WTC11 (cell line): ENCODE measurements around the gene H2AZ2. TPM values are rescaled to one million over a fixed set of nuclear protein-coding genes. Genes with fewer than 3 reads are reported as not detected.

Experiments used
- ATAC-seq: fragments of 200-7000 bp; cut with Tn5 transposase; 2 replicates; pipeline ENCODE4 v1.10.0; 2021; ENCODE audit warnings: mild to moderate bottlenecking, moderate library complexity
- CTCF ChIA-PET: fragments of 300-600 bp; sonication (Branson Sonifier 250); formaldehyde crosslinking; loops from one replicate; lab custom pipeline; 2021; ENCODE audit warnings: antibody characterized with exemption; lab: Charles Lee
- POLR2A ChIA-PET: fragments of 350-600 bp; sonication (Branson Sonifier 250); formaldehyde crosslinking; loops from one replicate; lab custom pipeline; 2021; ENCODE audit warnings: antibody characterized with exemption; lab: Charles Lee
- DNase-seq: peaks from one replicate; pipeline ENCODE4 v3.0.0; 2021; ENCODE audit warnings: low spot score
- H3K27ac Mint-ChIP-seq: 2 replicates; pipeline ENCODE4 v1.8.0; 2021; ENCODE audit warnings: mixed read lengths
- H3K27me3 Mint-ChIP-seq: 2 replicates; pipeline ENCODE4 v1.8.0; 2021; ENCODE audit warnings: low read depth, mild to moderate bottlenecking, moderate library complexity, mixed read lengths
- H3K36me3 Mint-ChIP-seq: 2 replicates; pipeline ENCODE4 v1.8.0; 2021; ENCODE audit warnings: mixed read lengths
- H3K4me1 Mint-ChIP-seq: 2 replicates; pipeline ENCODE4 v1.8.0; 2022; ENCODE audit warnings: mixed read lengths
- H3K4me3 Mint-ChIP-seq: 2 replicates; pipeline ENCODE4 v1.8.0; 2021; ENCODE audit warnings: mild to moderate bottlenecking, moderate library complexity, mixed read lengths
- H3K9me3 Mint-ChIP-seq: 2 replicates; pipeline ENCODE4 v1.8.0; 2021; ENCODE audit warnings: mixed read lengths
- FOXP1 ChIP-seq: sonication (generic); formaldehyde crosslinking; IDR thresholded peaks from 2 replicates; pipeline ENCODE4 v1.8.0; 2022; ENCODE audit warnings: missing genetic modification reagents, mild to moderate bottlenecking, moderate library complexity, borderline replicate concordance
- HMGA2 ChIP-seq: fragments of 250-450 bp; sonication (Bioruptor Pico); IDR thresholded peaks from 2 replicates; pipeline ENCODE4 v1.4.0; 2021; ENCODE audit warnings: mild to moderate bottlenecking, moderate library complexity
- IRF2 ChIP-seq: sonication (generic); formaldehyde crosslinking; IDR thresholded peaks from 2 replicates; pipeline ENCODE4 v1.8.0; 2022; ENCODE audit warnings: low read depth, missing genetic modification reagents, borderline replicate concordance
- NFATC4 ChIP-seq: fragments of 250-450 bp; sonication (Bioruptor Pico); IDR thresholded peaks from 2 replicates; pipeline ENCODE4 v1.9.0; 2021; ENCODE audit warnings: mild to moderate bottlenecking
- NFE2L1 ChIP-seq: sonication (generic); formaldehyde crosslinking; IDR thresholded peaks from 2 replicates; pipeline ENCODE4 v1.8.1; 2023; ENCODE audit warnings: missing genetic modification reagents
- RORB ChIP-seq: fragments of 250-450 bp; sonication (Bioruptor Pico); IDR thresholded peaks from 2 replicates; pipeline ENCODE4 v1.9.0; 2021; ENCODE audit warnings: mild to moderate bottlenecking
- SMAD4 ChIP-seq: sonication (generic); formaldehyde crosslinking; IDR thresholded peaks from 2 replicates; pipeline ENCODE4 v1.8.0; 2022; ENCODE audit warnings: mild to moderate bottlenecking, missing genetic modification reagents
- ZNF138 ChIP-seq: sonication (generic); formaldehyde crosslinking; conservative IDR thresholded peaks from 2 replicates; pipeline ENCODE4 v1.8.1; 2022; ENCODE audit warnings: mild to moderate bottlenecking, moderate library complexity, missing genetic modification reagents
- ZNF317 ChIP-seq: sonication (generic); formaldehyde crosslinking; IDR thresholded peaks from 2 replicates; pipeline ENCODE4 v1.8.1; 2023; ENCODE audit warnings: low read depth, mild to moderate bottlenecking, moderate library complexity, missing genetic modification reagents, borderline replicate concordance
- ZNF396 ChIP-seq: fragments of 250-450 bp; sonication (Bioruptor Pico); IDR thresholded peaks from 2 replicates; pipeline ENCODE4 v1.8.0; 2021; ENCODE audit warnings: mild to moderate bottlenecking, moderate library complexity, borderline replicate concordance
- ZNF423 ChIP-seq: fragments of 250-450 bp; sonication (Bioruptor Pico); IDR thresholded peaks from 2 replicates; pipeline ENCODE4 v2.1.2; 2022; ENCODE audit warnings: mild to moderate bottlenecking, moderate library complexity
- total RNA-seq: library from RNA; stranded (reverse); gene quantifications from 3 replicates; pipeline ENCODE4 v1.2.3, GENCODE V29; 2021
- TF ChIP-seq, protein P1 (sequence below): sonication (generic); formaldehyde crosslinking; IDR thresholded peaks from 2 replicates; pipeline ENCODE4 v1.8.1; 2023; ENCODE audit warnings: mild to moderate bottlenecking, moderate library complexity, missing genetic modification reagents
- TF ChIP-seq, protein P2 (sequence below): sonication (generic); formaldehyde crosslinking; IDR thresholded peaks from 2 replicates; pipeline ENCODE4 v1.8.0; 2022; ENCODE audit warnings: mild to moderate bottlenecking, missing genetic modification reagents
- TF ChIP-seq, protein P3 (sequence below): sonication (generic); formaldehyde crosslinking; IDR thresholded peaks from 2 replicates; pipeline ENCODE4 v1.8.1; 2022; ENCODE audit warnings: missing genetic modification reagents, borderline replicate concordance
- TF ChIP-seq, protein P4 (sequence below): sonication (generic); formaldehyde crosslinking; IDR thresholded peaks from 2 replicates; pipeline ENCODE4 v1.8.1; 2023; ENCODE audit warnings: mild to moderate bottlenecking, missing genetic modification reagents
- TF ChIP-seq, protein P5 (sequence below): fragments of 250-450 bp; sonication (Bioruptor Pico); IDR thresholded peaks from 2 replicates; pipeline ENCODE4 v1.9.0; 2021; ENCODE audit warnings: mild to moderate bottlenecking
- TF ChIP-seq, protein P6 (sequence below): sonication (generic); formaldehyde crosslinking; IDR thresholded peaks from 2 replicates; pipeline ENCODE4 v1.8.0; 2022; ENCODE audit warnings: mild to moderate bottlenecking, missing genetic modification reagents
- TF ChIP-seq, protein P7 (sequence below): fragments of 250-450 bp; sonication (Bioruptor Pico); IDR thresholded peaks from 2 replicates; pipeline ENCODE4 v2.1.2; 2022; ENCODE audit warnings: mild to moderate bottlenecking, moderate library complexity

Gene H2AZ2
- total RNA-seq, 1 experiment from 2014 or later = 178 TPM

DNA sequence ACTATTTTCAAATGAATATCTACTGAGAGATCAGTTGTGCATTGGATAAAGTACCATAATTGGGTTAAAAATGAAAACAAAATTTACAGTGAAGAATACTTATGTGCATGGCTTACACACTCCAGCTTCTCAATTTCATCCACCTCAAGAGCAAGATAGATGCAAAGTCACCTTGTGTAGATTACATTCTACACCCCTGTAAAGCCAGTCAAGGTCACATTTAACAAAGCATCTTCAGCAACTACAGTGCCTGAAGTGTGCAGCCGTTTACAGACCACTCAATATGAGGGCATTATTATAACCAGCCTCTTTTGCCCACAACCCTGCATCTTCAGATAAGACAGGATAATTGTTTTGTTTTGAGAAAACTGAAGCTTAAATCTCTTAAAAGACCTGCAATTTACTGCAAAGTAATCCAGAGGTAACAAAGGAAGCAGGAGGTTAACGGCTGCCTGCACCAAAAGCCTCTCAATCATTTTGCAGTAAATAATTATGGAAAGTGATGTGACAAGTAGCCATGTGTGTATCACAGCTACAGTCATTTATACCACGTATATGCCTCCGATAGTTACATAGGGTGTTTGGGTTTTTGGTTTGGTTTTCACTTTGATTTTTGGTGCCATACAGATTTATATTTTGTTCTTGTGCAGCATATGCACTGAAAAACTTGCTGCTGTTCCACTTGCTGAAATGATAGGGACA is 32.6 kb upstream of the H2AZ2 start:
- Mint-ChIP-seq H3K4me3 (peak overlapping the region; percentile 90; the same call in 1 of the 2 replicates), H3K27me3 (no peaks in the 10 kb centered on the region), H3K9me3 (no peaks in the 10 kb centered on the region), H3K4me1 (peaks cover 37% of the 10 kb centered on the region), H3K27ac (peak overlapping the region; percentile 56; the same call in 1 of the 2 replicates)
- CTCF ChIA-PET = no interaction called here
- TF ChIP-seq NFE2L1 (CRISPR knock-in tag) = no peak
- no peak for TF ChIP-seq SMAD4
- TF ChIP-seq RORB (CRISPR knock-in tag) = no peak
- TF ChIP-seq ZNF138 (CRISPR knock-in tag) = no peak
- TF ChIP-seq HMGA2 (CRISPR knock-in tag) = no peak
- TF ChIP-seq FOXP1 = no peak
- TF ChIP-seq, protein P1, sequence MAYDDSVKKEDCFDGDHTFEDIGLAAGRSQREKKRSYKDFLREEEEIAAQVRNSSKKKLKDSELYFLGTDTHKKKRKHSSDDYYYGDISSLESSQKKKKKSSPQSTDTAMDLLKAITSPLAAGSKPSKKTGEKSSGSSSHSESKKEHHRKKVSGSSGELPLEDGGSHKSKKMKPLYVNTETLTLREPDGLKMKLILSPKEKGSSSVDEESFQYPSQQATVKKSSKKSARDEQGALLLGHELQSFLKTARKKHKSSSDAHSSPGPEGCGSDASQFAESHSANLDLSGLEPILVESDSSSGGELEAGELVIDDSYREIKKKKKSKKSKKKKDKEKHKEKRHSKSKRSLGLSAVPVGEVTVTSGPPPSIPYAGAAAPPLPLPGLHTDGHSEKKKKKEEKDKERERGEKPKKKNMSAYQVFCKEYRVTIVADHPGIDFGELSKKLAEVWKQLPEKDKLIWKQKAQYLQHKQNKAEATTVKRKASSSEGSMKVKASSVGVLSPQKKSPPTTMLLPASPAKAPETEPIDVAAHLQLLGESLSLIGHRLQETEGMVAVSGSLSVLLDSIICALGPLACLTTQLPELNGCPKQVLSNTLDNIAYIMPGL = no peak
- TF ChIP-seq, protein P2, sequence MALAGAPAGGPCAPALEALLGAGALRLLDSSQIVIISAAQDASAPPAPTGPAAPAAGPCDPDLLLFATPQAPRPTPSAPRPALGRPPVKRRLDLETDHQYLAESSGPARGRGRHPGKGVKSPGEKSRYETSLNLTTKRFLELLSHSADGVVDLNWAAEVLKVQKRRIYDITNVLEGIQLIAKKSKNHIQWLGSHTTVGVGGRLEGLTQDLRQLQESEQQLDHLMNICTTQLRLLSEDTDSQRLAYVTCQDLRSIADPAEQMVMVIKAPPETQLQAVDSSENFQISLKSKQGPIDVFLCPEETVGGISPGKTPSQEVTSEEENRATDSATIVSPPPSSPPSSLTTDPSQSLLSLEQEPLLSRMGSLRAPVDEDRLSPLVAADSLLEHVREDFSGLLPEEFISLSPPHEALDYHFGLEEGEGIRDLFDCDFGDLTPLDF = no peak
- TF ChIP-seq, protein P3, sequence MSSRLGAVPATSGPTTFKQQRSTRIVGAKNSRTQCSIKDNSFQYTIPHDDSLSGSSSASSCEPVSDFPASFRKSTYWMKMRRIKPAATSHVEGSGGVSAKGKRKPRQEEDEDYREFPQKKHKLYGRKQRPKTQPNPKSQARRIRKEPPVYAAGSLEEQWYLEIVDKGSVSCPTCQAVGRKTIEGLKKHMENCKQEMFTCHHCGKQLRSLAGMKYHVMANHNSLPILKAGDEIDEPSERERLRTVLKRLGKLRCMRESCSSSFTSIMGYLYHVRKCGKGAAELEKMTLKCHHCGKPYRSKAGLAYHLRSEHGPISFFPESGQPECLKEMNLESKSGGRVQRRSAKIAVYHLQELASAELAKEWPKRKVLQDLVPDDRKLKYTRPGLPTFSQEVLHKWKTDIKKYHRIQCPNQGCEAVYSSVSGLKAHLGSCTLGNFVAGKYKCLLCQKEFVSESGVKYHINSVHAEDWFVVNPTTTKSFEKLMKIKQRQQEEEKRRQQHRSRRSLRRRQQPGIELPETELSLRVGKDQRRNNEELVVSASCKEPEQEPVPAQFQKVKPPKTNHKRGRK = no peak
- no peak for TF ChIP-seq ZNF423 (CRISPR knock-in tag)
- no peak for TF ChIP-seq ZNF317 (CRISPR knock-in tag)
- TF ChIP-seq NFATC4 (CRISPR knock-in tag) = no peak
- TF ChIP-seq IRF2 (CRISPR knock-in tag) = no peak
- TF ChIP-seq, protein P4, sequence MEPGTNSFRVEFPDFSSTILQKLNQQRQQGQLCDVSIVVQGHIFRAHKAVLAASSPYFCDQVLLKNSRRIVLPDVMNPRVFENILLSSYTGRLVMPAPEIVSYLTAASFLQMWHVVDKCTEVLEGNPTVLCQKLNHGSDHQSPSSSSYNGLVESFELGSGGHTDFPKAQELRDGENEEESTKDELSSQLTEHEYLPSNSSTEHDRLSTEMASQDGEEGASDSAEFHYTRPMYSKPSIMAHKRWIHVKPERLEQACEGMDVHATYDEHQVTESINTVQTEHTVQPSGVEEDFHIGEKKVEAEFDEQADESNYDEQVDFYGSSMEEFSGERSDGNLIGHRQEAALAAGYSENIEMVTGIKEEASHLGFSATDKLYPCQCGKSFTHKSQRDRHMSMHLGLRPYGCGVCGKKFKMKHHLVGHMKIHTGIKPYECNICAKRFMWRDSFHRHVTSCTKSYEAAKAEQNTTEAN (CRISPR knock-in tag) = no peak
- no peak for TF ChIP-seq ZNF396
- TF ChIP-seq, protein P5, sequence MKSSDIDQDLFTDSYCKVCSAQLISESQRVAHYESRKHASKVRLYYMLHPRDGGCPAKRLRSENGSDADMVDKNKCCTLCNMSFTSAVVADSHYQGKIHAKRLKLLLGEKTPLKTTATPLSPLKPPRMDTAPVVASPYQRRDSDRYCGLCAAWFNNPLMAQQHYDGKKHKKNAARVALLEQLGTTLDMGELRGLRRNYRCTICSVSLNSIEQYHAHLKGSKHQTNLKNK (CRISPR knock-in tag) = no peak
- TF ChIP-seq, all 79 proteins: peak for 0
- ATAC-seq (no peak), DNase-seq (no peak)
- POLR2A ChIA-PET = no interaction called here
- H3K36me3 Mint-ChIP-seq = peaks cover 15% of the 10 kb centered on the region

DNA sequence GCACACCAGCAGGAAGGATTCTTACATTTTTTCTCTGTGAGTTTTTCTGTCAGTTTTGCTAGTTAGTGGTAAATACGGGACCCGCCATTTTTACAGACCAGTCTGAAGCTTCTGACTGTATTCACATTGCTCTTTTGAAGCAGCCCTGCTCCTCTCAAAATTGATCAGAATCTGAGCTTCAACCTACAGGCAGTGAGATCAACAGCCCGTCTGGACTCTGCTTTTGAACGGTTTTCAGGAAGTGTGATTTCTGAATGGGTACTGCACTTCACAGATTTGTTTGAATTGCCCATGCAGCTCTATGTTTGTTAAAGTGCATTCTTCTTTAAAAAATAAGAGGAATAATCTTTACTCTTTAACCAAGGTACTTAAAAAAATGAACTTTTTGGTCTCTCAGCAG is 28.5 kb upstream of the H2AZ2 start:
- Mint-ChIP-seq H3K4me1 (peaks cover 10% of the 10 kb centered on the region), H3K4me3 (no peak overlapping the region), H3K27ac (no peak overlapping the region), H3K27me3 (peaks cover 13% of the 10 kb centered on the region), H3K36me3 (peaks cover 4% of the 10 kb centered on the region), H3K9me3 (peaks cover 13% of the 10 kb centered on the region)
- ChIA-PET CTCF (interaction anchor here (1.0 kb wide), 1 partner anchor 20 kb away, joined by 3 read pairs; no protein-coding TSS in a partner anchor), POLR2A (interaction anchor here (1.3 kb wide), 1 partner anchor 9 kb away, joined by 5 read pairs; the partner anchor contains the start of gene PURB)
- no peak for ATAC-seq
- DNase-seq = no peak
- TF ChIP-seq ZNF423 (CRISPR knock-in tag) (no peak), SMAD4 (no peak)
- TF ChIP-seq, protein P6, sequence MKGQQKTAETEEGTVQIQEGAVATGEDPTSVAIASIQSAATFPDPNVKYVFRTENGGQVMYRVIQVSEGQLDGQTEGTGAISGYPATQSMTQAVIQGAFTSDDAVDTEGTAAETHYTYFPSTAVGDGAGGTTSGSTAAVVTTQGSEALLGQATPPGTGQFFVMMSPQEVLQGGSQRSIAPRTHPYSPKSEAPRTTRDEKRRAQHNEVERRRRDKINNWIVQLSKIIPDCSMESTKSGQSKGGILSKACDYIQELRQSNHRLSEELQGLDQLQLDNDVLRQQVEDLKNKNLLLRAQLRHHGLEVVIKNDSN (CRISPR knock-in tag) = no peak
- TF ChIP-seq, protein P7, sequence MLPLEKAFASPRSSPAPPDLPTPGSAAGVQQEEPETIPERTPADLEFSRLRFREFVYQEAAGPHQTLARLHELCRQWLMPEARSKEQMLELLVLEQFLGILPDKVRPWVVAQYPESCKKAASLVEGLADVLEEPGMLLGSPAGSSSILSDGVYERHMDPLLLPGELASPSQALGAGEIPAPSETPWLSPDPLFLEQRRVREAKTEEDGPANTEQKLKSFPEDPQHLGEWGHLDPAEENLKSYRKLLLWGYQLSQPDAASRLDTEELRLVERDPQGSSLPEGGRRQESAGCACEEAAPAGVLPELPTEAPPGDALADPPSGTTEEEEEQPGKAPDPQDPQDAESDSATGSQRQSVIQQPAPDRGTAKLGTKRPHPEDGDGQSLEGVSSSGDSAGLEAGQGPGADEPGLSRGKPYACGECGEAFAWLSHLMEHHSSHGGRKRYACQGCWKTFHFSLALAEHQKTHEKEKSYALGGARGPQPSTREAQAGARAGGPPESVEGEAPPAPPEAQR (CRISPR knock-in tag) = no peak
